Stimulated activated CD4-positive, alpha-beta T cell treated with anti-CD3 and anti-CD28 coated beads, Interleukin-2, amount 100 ng/mL, for 24 hours (primary cell): ENCODE results near the gene SV2C.
"Not testable (repeated sequence)": the region's sequence is repeated elsewhere in the genome, so short reads cannot be mapped to it uniquely, and the experiment has no call there.

Source experiments
- DNase-seq, 2 donors: peaks; one replicate each; pipeline ENCODE4 v3.0.0-alpha.2; 2020

SV2C gene

GRCh38 chr5:76305269-76305668, 222.1 kb downstream of the SV2C start:
- no peak for DNase-seq

GRCh38 chr5:76305775-76306174, 222.6 kb downstream of the SV2C start:
- DNase-seq, result no peak

GRCh38 chr5:76310208-76310607, 227.0 kb downstream of the SV2C start:
- no peak for DNase-seq

- no peak for DNase-seq
Measured at GRCh38 chr5:76312783-76313182, 229.6 kb downstream of the SV2C start.

GRCh38 chr5:76314643-76315042, 231.5 kb downstream of the SV2C start:
- no peak for DNase-seq

- no peak for DNase-seq
Measured at GRCh38 chr5:76319673-76320072, 236.5 kb downstream of the SV2C start.

- not testable (repeated sequence) for DNase-seq
Measured at GRCh38 chr5:76323494-76323893, 240.3 kb downstream of the SV2C start.

- DNase-seq, result no peak
Measured at GRCh38 chr5:76325326-76325725, 242.1 kb downstream of the SV2C start.

- DNase-seq, result no peak
Measured at GRCh38 chr5:76325876-76326491, 242.8 kb downstream of the SV2C start.

GRCh38 chr5:76326577-76327302, 243.6 kb downstream of the SV2C start:
- DNase-seq, result no peak

GRCh38 chr5:76329346-76329745, 246.2 kb downstream of the SV2C start:
- no peak for DNase-seq

GRCh38 chr5:76331126-76331525, 247.9 kb downstream of the SV2C start:
- DNase-seq, result no peak

- no peak for DNase-seq
Measured at GRCh38 chr5:76332102-76332501, 248.9 kb downstream of the SV2C start.

GRCh38 chr5:76332611-76333205, 249.5 kb downstream of the SV2C start:
- no peak for DNase-seq

- no peak for DNase-seq
Measured at GRCh38 chr5:76333571-76333970, 250.4 kb downstream of the SV2C start.

- no peak for DNase-seq
Measured at GRCh38 chr5:76334574-76334973, 251.4 kb downstream of the SV2C start.

- DNase-seq, result not testable (repeated sequence)
Measured at GRCh38 chr5:76335451-76335850, 252.3 kb downstream of the SV2C start.

GRCh38 chr5:76336253-76336809, 253.1 kb downstream of the SV2C start:
- DNase-seq, result not testable (repeated sequence)

- DNase-seq, result peak; percentile 23 to 39
Measured at GRCh38 chr5:76337953-76338451, 254.8 kb downstream of the SV2C start.

GRCh38 chr5:76339919-76340318, 256.7 kb downstream of the SV2C start:
- DNase-seq, result no peak

- DNase-seq, result no peak
Measured at GRCh38 chr5:76341651-76342334, 258.6 kb downstream of the SV2C start.

- DNase-seq, result no peak
Measured at GRCh38 chr5:76342474-76342873, 259.3 kb downstream of the SV2C start.

GRCh38 chr5:76345582-76345981, 262.4 kb downstream of the SV2C start:
- no peak for DNase-seq
